MCF 10A (cell line): Measurements from ENCODE around the gene VSX2. TPM values are rescaled to one million over a fixed set of nuclear protein-coding genes. Genes with fewer than 3 reads are reported as not detected.

Experiments used
- BruUV-seq: library from RNA; stranded (reverse); fragments of 400-500 nt; replicated peaks from 2 replicates; lab custom pipeline; 2021; lab: Mats Ljungman, UMichigan
- CTCF ChIA-PET: fragments of 300-600 bp; sonication (Branson Sonifier 250); formaldehyde crosslinking; extraction: SDS; loops from one replicate; lab custom pipeline; 2021; ENCODE audit warnings: antibody characterized with exemption, inconsistent platforms; lab: Yijun Ruan, JAX
- POLR2A ChIA-PET: fragments of 300-600, 350-650 bp; sonication (Branson Sonifier 250); formaldehyde crosslinking; extraction: SDS; loops from one replicate; lab custom pipeline; 2020; ENCODE audit warnings: antibody characterized with exemption, inconsistent platforms; lab: Yijun Ruan, JAX
- DNase-seq: peaks from one replicate; pipeline ENCODE4 v3.0.0-alpha.2; 2018; ENCODE audit not compliant: unreplicated experiment
- H3K27ac Mint-ChIP-seq: one replicate; pipeline ENCODE4 v1.8.0; 2022; ENCODE audit warnings: mild to moderate bottlenecking, low read depth, mixed read lengths; ENCODE audit not compliant: unreplicated experiment
- H3K27me3 Mint-ChIP-seq: one replicate; pipeline ENCODE4 v1.8.0; 2022; ENCODE audit warnings: mixed read lengths; ENCODE audit not compliant: insufficient read depth, unreplicated experiment
- H3K36me3 Mint-ChIP-seq: one replicate; pipeline ENCODE4 v1.8.0; 2022; ENCODE audit warnings: mild to moderate bottlenecking, moderate library complexity, mixed read lengths; ENCODE audit not compliant: insufficient read depth, unreplicated experiment
- H3K4me1 Mint-ChIP-seq: one replicate; pipeline ENCODE4 v1.8.0; 2022; ENCODE audit warnings: mixed read lengths; ENCODE audit not compliant: insufficient read depth, unreplicated experiment
- H3K4me3 Mint-ChIP-seq: one replicate; pipeline ENCODE4 v1.8.0; 2022; ENCODE audit warnings: mild to moderate bottlenecking, moderate library complexity, mixed read lengths; ENCODE audit not compliant: unreplicated experiment
- H3K9me3 Mint-ChIP-seq: one replicate; pipeline ENCODE4 v1.8.0; 2022; ENCODE audit warnings: mixed read lengths; ENCODE audit not compliant: unreplicated experiment
- intact Hi-C: fragments of 100-400 bp; cut with micrococcal nuclease; formaldehyde crosslinking; loops from 2 replicates; pipeline ENCODE4 v1.14.1; 2022
- total RNA-seq: library from RNA; stranded (reverse); gene quantifications from 2 replicates; pipeline ENCODE4 v1.2.3, GENCODE V29; 2022
- TF ChIP-seq, protein P1 (sequence below): fragments of 200-600 bp; IDR thresholded peaks from one replicate; pipeline ENCODE4 v1.8.0; 2022; ENCODE audit warnings: antibody characterized with exemption, mild to moderate bottlenecking; ENCODE audit not compliant: unreplicated experiment

The VSX2 gene
- total RNA-seq, 1 experiment from 2014 or later: not detected

DNA sequence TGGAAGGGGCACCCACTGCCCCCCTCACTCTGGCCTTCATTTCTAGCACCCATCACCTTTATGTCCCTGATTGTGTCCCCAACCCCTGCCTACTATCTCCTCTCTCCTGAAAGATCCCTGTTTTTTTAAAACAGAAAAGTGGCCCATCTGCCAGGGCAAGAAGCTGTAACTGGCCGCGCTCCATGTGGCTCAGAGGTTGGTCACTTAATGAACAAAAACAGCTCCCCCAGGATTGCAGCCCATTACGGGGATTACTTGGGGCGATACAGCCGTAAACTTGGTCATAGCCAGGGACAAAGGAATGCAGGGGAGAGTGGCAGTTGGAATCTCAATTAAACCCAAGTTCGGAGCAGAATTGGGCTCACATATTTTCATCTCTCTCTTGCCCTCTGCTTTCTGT, 34.8 kb upstream of the VSX2 start:
- H3K4me1 Mint-ChIP-seq: no peaks in the 10 kb centered on the region
- no TSS peak for BruUV-seq
- TF ChIP-seq, protein P1, sequence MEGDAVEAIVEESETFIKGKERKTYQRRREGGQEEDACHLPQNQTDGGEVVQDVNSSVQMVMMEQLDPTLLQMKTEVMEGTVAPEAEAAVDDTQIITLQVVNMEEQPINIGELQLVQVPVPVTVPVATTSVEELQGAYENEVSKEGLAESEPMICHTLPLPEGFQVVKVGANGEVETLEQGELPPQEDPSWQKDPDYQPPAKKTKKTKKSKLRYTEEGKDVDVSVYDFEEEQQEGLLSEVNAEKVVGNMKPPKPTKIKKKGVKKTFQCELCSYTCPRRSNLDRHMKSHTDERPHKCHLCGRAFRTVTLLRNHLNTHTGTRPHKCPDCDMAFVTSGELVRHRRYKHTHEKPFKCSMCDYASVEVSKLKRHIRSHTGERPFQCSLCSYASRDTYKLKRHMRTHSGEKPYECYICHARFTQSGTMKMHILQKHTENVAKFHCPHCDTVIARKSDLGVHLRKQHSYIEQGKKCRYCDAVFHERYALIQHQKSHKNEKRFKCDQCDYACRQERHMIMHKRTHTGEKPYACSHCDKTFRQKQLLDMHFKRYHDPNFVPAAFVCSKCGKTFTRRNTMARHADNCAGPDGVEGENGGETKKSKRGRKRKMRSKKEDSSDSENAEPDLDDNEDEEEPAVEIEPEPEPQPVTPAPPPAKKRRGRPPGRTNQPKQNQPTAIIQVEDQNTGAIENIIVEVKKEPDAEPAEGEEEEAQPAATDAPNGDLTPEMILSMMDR: no peak
- H3K4me3 Mint-ChIP-seq: no peak overlapping the region
- no peak overlapping the region for H3K27ac Mint-ChIP-seq
- H3K27me3 Mint-ChIP-seq: no peaks in the 10 kb centered on the region
- ChIA-PET CTCF (no interaction called here), POLR2A (no interaction called here)
- no peaks in the 10 kb centered on the region for H3K36me3 Mint-ChIP-seq
- intact Hi-C loops: no loop called here
- H3K9me3 Mint-ChIP-seq: no peaks in the 10 kb centered on the region
- no peak for DNase-seq

DNA sequence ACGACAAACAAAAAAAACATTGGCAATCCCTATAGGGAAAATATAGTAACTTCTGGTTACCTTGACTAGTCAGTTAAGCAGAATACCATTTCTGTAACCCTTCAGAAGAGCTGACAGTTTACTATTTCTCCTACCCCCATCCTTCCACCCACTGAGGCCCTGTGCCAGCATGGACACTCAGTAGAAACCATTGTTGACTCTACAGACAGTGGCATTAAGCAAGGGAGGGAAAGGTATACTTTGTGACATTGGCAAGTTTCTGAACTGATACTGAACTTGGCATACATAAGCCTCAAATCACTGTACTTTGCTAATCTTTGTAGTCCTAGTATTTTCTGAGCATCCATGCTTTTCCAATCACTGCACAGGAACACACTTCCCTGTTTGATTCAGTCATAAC, 33.4 kb upstream of the VSX2 start:
- no peaks in the 10 kb centered on the region for H3K27me3 Mint-ChIP-seq
- DNase-seq: no peak
- POLR2A ChIA-PET: no interaction called here
- no peak overlapping the region for H3K27ac Mint-ChIP-seq
- no peaks in the 10 kb centered on the region for H3K9me3 Mint-ChIP-seq
- CTCF ChIA-PET: no interaction called here
- no peaks in the 10 kb centered on the region for H3K36me3 Mint-ChIP-seq
- no peaks in the 10 kb centered on the region for H3K4me1 Mint-ChIP-seq
- TF ChIP-seq, protein P1: no peak
- intact Hi-C loops: no loop called here
- H3K4me3 Mint-ChIP-seq: no peak overlapping the region
- BruUV-seq: no TSS peak

DNA sequence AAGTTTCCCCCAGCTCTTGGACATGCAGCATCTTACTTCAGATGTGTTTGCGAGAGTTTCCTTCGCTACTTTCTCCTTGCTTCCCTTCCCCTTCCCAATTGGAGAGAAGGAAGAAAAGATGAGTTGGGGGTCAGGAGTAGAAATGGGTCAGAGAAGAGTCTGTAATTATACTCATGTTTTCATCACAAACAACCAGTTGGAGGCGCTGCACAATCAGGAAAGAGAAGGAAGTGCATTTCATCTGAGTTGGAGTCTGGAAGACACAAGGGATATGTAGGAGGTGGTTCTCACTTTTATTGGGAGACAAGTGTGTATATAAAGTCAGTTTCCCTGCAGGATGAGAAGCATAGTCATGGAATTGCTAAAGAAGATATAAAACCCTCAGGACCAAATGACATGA, 31.3 kb upstream of the VSX2 start:
- no TSS peak for BruUV-seq
- no peak for DNase-seq
- Mint-ChIP-seq H3K9me3 (no peaks in the 10 kb centered on the region), H3K27ac (no peak overlapping the region), H3K4me1 (no peaks in the 10 kb centered on the region), H3K36me3 (no peaks in the 10 kb centered on the region), H3K27me3 (no peaks in the 10 kb centered on the region), H3K4me3 (no peak overlapping the region)
- ChIA-PET CTCF (no interaction called here), POLR2A (interaction anchor here (0.7 kb wide), 1 partner anchor 59 kb away, joined by 4 read pairs; no protein-coding TSS in a partner anchor)
- intact Hi-C loops: no loop called here
- TF ChIP-seq, protein P1: no peak

DNA sequence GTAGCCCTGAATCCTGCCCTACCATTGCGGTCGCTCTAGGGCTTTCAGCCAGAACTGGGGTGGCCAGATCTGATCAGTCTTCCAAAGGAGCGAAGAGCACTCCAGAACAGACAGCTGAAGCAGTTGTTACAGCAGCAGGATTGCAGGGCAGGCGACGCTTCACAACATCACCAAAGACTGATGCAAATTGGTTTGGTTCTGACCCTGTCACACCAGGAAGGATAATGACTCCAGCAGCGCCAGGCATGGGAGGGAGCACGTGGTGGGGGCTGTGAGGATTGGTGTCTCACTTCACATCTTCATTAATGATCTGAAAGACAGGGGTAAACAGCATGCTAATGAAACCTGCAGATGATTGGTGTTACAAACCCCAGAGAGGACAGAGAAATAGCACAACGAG, 30.6 kb upstream of the VSX2 start:
- ChIA-PET CTCF (interaction anchor here (1.3 kb wide), 1 partner anchor 10 kb away, joined by 5 read pairs; no protein-coding TSS in a partner anchor), POLR2A (interaction anchor here (0.7 kb wide), 1 partner anchor 1695 kb away, joined by 3 read pairs; no protein-coding TSS in a partner anchor)
- H3K9me3 Mint-ChIP-seq: no peaks in the 10 kb centered on the region
- H3K27me3 Mint-ChIP-seq: no peaks in the 10 kb centered on the region
- no peaks in the 10 kb centered on the region for H3K4me1 Mint-ChIP-seq
- H3K27ac Mint-ChIP-seq: no peak overlapping the region
- BruUV-seq: no TSS peak
- no peak overlapping the region for H3K4me3 Mint-ChIP-seq
- intact Hi-C loops: no loop called here
- TF ChIP-seq, protein P1: no peak
- no peak for DNase-seq
- no peaks in the 10 kb centered on the region for H3K36me3 Mint-ChIP-seq
